Activated CD4-positive, CD25-positive, alpha-beta regulatory T cell treated with anti-CD3 and anti-CD28 coated beads, Interleukin-2, amount 50 U/mL, for 24 hours (primary cell): ENCODE measurements around the gene MAP4.
"Not testable (repeated sequence)": the region's sequence is repeated elsewhere in the genome, so short reads cannot be mapped to it uniquely, and the experiment has no call there.

Experiments used
- ATAC-seq, 2 donors: fragments of 150-1000 bp; cut with Tn5 transposase; one replicate each; pipeline ENCODE4 v1.10.0; 2021; ENCODE audit warnings: mild to moderate bottlenecking in 1 of 2, moderate library complexity in 1 of 2

MAP4 gene

GRCh38 chr3:47895241-47895640 is 121.0 kb downstream of the MAP4 start:
- no peak for ATAC-seq

- ATAC-seq: no peak
Observed at GRCh38 chr3:47892286-47893040, 123.8 kb downstream of the MAP4 start.

GRCh38 chr3:47891613-47892005 is 124.6 kb downstream of the MAP4 start:
- ATAC-seq: no peak

GRCh38 chr3:47890828-47891612 is 125.2 kb downstream of the MAP4 start:
- ATAC-seq: no peak

GRCh38 chr3:47890126-47890827 is 125.9 kb downstream of the MAP4 start:
- no peak for ATAC-seq

GRCh38 chr3:47888986-47889757 is 127.0 kb downstream of the MAP4 start:
- ATAC-seq: no peak

- not testable (repeated sequence) for ATAC-seq
Observed at GRCh38 chr3:47887991-47888390, 128.2 kb downstream of the MAP4 start.

- ATAC-seq: no peak
Observed at GRCh38 chr3:47885168-47885567, 131.0 kb downstream of the MAP4 start.

- ATAC-seq: no peak
Observed at GRCh38 chr3:47884603-47885002, 131.6 kb downstream of the MAP4 start.

GRCh38 chr3:47882338-47882737 is 133.9 kb downstream of the MAP4 start:
- ATAC-seq: no peak

GRCh38 chr3:47877719-47878118 is 138.5 kb downstream of the MAP4 start:
- no peak for ATAC-seq

GRCh38 chr3:47877290-47877689 is 138.9 kb downstream of the MAP4 start:
- ATAC-seq: no peak

GRCh38 chr3:47874913-47875312 is 141.3 kb downstream of the MAP4 start:
- no peak for ATAC-seq

- no peak for ATAC-seq
Observed at GRCh38 chr3:47874438-47874837, 141.8 kb downstream of the MAP4 start.

- ATAC-seq: no peak
Observed at GRCh38 chr3:47872916-47873315, 143.3 kb downstream of the MAP4 start.

- no peak for ATAC-seq
Observed at GRCh38 chr3:47871389-47871788, 144.8 kb downstream of the MAP4 start.

GRCh38 chr3:47870702-47871260 is 145.4 kb downstream of the MAP4 start:
- ATAC-seq: no peak

GRCh38 chr3:47870156-47870555 is 146.1 kb downstream of the MAP4 start:
- no peak for ATAC-seq

- ATAC-seq: no peak
Observed at GRCh38 chr3:47868306-47868705, 147.9 kb downstream of the MAP4 start.

- no peak for ATAC-seq
Observed at GRCh38 chr3:47867451-47868044, 148.7 kb downstream of the MAP4 start.

GRCh38 chr3:47865192-47865591 is 151.0 kb downstream of the MAP4 start:
- no peak for ATAC-seq
